B cell (primary cell): ENCODE measurements around the gene TTC1.

Experiments used
- EZH2 ChIP-seq: IDR thresholded peaks from 2 replicates; pipeline ENCODE4 v1.6.1; 2012; ENCODE audit warnings: borderline replicate concordance, low read depth, mild to moderate bottlenecking, moderate library complexity, low read length; ENCODE audit not compliant: insufficient read depth, poor library complexity, severe bottlenecking
- TF ChIP-seq, protein P1 (sequence below): fragments of 200-600 bp; IDR thresholded peaks from one replicate; pipeline ENCODE4 v1.8.0; 2022; ENCODE audit warnings: antibody characterized with exemption, mild to moderate bottlenecking

GRCh38 chr5:160092514-160092913 is 83.6 kb downstream of the TTC1 start:
- TF ChIP-seq, protein P1, sequence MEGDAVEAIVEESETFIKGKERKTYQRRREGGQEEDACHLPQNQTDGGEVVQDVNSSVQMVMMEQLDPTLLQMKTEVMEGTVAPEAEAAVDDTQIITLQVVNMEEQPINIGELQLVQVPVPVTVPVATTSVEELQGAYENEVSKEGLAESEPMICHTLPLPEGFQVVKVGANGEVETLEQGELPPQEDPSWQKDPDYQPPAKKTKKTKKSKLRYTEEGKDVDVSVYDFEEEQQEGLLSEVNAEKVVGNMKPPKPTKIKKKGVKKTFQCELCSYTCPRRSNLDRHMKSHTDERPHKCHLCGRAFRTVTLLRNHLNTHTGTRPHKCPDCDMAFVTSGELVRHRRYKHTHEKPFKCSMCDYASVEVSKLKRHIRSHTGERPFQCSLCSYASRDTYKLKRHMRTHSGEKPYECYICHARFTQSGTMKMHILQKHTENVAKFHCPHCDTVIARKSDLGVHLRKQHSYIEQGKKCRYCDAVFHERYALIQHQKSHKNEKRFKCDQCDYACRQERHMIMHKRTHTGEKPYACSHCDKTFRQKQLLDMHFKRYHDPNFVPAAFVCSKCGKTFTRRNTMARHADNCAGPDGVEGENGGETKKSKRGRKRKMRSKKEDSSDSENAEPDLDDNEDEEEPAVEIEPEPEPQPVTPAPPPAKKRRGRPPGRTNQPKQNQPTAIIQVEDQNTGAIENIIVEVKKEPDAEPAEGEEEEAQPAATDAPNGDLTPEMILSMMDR = no peak
- no peak for TF ChIP-seq EZH2
